Measurements from ENCODE around the gene CFAP46. TPM values are rescaled to one million over a fixed set of nuclear protein-coding genes. Genes with fewer than 3 reads are reported as not detected.

CFAP46 gene
- total and polyA plus RNA-seq, 2 donors from 2014 or later = 3.8 to 8.3 TPM

- Histone ChIP-seq H3K27me3 (ENCODE audit: control insufficient read depth, insufficient read depth, low read length) (no peaks in the 10 kb centered on the region), H3K9ac (ENCODE audit: low read length in 3 of 3) (peak overlapping the region in 1 of 3 donors; percentile 61), H3K4me1 (ENCODE audit: control insufficient read depth in 2 of 3, insufficient read depth in 2 of 3, low read depth in 1 of 3, low read length in 3 of 3) (peaks cover 0 to 11% (median 2%) of the 10 kb centered on the region in 3 donors), H3K27ac (ENCODE audit: low read depth in 2 of 2, low read length in 2 of 2) (no peak overlapping the region), H3K9me3 (ENCODE audit: control insufficient read depth in 2 of 3, insufficient read depth in 1 of 3, low read length in 3 of 3) (no peaks in the 10 kb centered on the region), H3K36me3 (ENCODE audit: control insufficient read depth in 2 of 3, insufficient read depth in 3 of 3, low read length in 3 of 3) (no peaks in the 10 kb centered on the region), H3K4me3 (ENCODE audit: low read length in 3 of 3) (peak overlapping the region; percentile 52 to 87 (median 74))
- no peak for TF ChIP-seq CTCF (IDR thresholded peaks at IDR 0.05; ENCODE audit: borderline replicate concordance, extremely low read depth, insufficient read depth)
- intact Hi-C loops (cut with DNase I) = no loop called here
- DNase-seq (no peak), FAIRE-seq (no peak)
Measured at GRCh38 chr10:132962623-132963429, 20.5 kb upstream of the CFAP46 start.

GRCh38 chr10:132961787-132962622 is 19.6 kb upstream of the CFAP46 start:
- TF ChIP-seq CTCF (IDR thresholded peaks at IDR 0.05; ENCODE audit: borderline replicate concordance, extremely low read depth, insufficient read depth) = peak; percentile 13
- FAIRE-seq = no peak
- H3K9ac ChIP-seq (ENCODE audit: low read length in 3 of 3) = peak overlapping the region in 1 of 3 donors; percentile 61

GRCh38 chr10:132961420-132961786 is 19.0 kb upstream of the CFAP46 start:
- no peaks in the 10 kb centered on the region for H3K27me3 ChIP-seq (ENCODE audit: control insufficient read depth, insufficient read depth, low read length)
- FAIRE-seq (no peak), DNase-seq (no peak)
- peak overlapping the region in 1 of 3 donors; percentile 87 for H3K4me3 ChIP-seq (ENCODE audit: low read length in 3 of 3)
- no peak for TF ChIP-seq CTCF (IDR thresholded peaks at IDR 0.05; ENCODE audit: borderline replicate concordance, extremely low read depth, insufficient read depth)
- H3K36me3 ChIP-seq (ENCODE audit: control insufficient read depth in 2 of 3, insufficient read depth in 3 of 3, low read length in 3 of 3) = no peaks in the 10 kb centered on the region
- no peaks in the 10 kb centered on the region for H3K9me3 ChIP-seq (ENCODE audit: control insufficient read depth in 2 of 3, insufficient read depth in 1 of 3, low read length in 3 of 3)
- intact Hi-C loops (cut with DNase I) = no loop called here
- peaks cover 0 to 11% (median 2%) of the 10 kb centered on the region in 3 donors for H3K4me1 ChIP-seq (ENCODE audit: control insufficient read depth in 2 of 3, insufficient read depth in 2 of 3, low read depth in 1 of 3, low read length in 3 of 3)
- no peak overlapping the region for H3K9ac ChIP-seq (ENCODE audit: low read length in 3 of 3)
- H3K27ac ChIP-seq (ENCODE audit: low read depth in 2 of 2, low read length in 2 of 2) = no peak overlapping the region

More at GRCh38 chr10:132961787-132962622, 19.6 kb upstream of the CFAP46 start:
- no peaks in the 10 kb centered on the region for H3K9me3 ChIP-seq (ENCODE audit: control insufficient read depth in 2 of 3, insufficient read depth in 1 of 3, low read length in 3 of 3)
- H3K27ac ChIP-seq (ENCODE audit: low read depth in 2 of 2, low read length in 2 of 2) = no peak overlapping the region
- H3K36me3 ChIP-seq (ENCODE audit: control insufficient read depth in 2 of 3, insufficient read depth in 3 of 3, low read length in 3 of 3) = no peaks in the 10 kb centered on the region
- intact Hi-C loops (cut with DNase I) = no loop called here
- H3K4me1 ChIP-seq (ENCODE audit: control insufficient read depth in 2 of 3, insufficient read depth in 2 of 3, low read depth in 1 of 3, low read length in 3 of 3) = peaks cover 0 to 11% (median 2%) of the 10 kb centered on the region in 3 donors
- DNase-seq = peak; percentile 90 to 95 (median 93)
- no peaks in the 10 kb centered on the region for H3K27me3 ChIP-seq (ENCODE audit: control insufficient read depth, insufficient read depth, low read length)
- H3K4me3 ChIP-seq (ENCODE audit: low read length in 3 of 3) = peak overlapping the region; percentile 52 to 87 (median 74)
